Measurements from ENCODE around the gene OPN4. TPM values are rescaled to one million over a fixed set of nuclear protein-coding genes. Genes with fewer than 3 reads are reported as not detected.

Gene OPN4
- total RNA-seq, 5 donors from 2014 or later (not counting 1 experiment from before 2014, with no cell fraction given): not detected

GRCh38 chr10:86659161-86659691 is 4.9 kb downstream of the OPN4 start:
- ATAC-seq (replicated peaks in 1 of 4) (no peak), DNase-seq (no peak)
- no peaks in the 10 kb centered on the region for H3K4me1 ChIP-seq (ENCODE audit: control insufficient read depth in 1 of 2, extremely low read depth in 1 of 2, insufficient read depth in 2 of 2, low read length in 2 of 2)
- no peaks in the 10 kb centered on the region for H3K9me3 Mint-ChIP-seq
- H3K27me3 ChIP-seq (replicated peaks in 1 of 2; ENCODE audit: control insufficient read depth in 2 of 2, extremely low read depth in 1 of 2, insufficient read depth in 2 of 2, low read length in 1 of 2): peaks cover 0 to 5% of the 10 kb centered on the region in 2 experiments
- no peaks in the 10 kb centered on the region for H3K4me1 Mint-ChIP-seq
- no peaks in the 10 kb centered on the region for H3K9me3 ChIP-seq
- no peak overlapping the region for H3K27ac ChIP-seq (ENCODE audit: low read length)
- POLR2A ChIA-PET: no interaction called here
- H3K4me3 Mint-ChIP-seq: no peak overlapping the region
- peaks cover 0 to 3% of the 10 kb centered on the region in 2 donors for H3K27me3 Mint-ChIP-seq
- H3K4me3 ChIP-seq (ENCODE audit: control insufficient read depth in 1 of 2, extremely low read depth in 1 of 2, low read length in 1 of 2): no peak overlapping the region
- 79% methylated on average over 12 of the region's 19 CpGs for WGBS (ENCODE audit: insufficient coverage)
- CTCF ChIA-PET: no interaction called here
- H3K36me3 ChIP-seq (ENCODE audit: control insufficient read depth in 2 of 2, extremely low read depth in 1 of 2, insufficient read depth in 1 of 2, low read length in 1 of 2): no peaks in the 10 kb centered on the region
- H3K36me3 Mint-ChIP-seq: no peaks in the 10 kb centered on the region
- H3K27ac Mint-ChIP-seq: no peak overlapping the region

- Mint-ChIP-seq H3K27ac (no peak overlapping the region), H3K36me3 (no peaks in the 10 kb centered on the region), H3K27me3 (peaks cover 0 to 3% of the 10 kb centered on the region in 2 donors), H3K4me3 (no peak overlapping the region), H3K4me1 (no peaks in the 10 kb centered on the region), H3K9me3 (no peaks in the 10 kb centered on the region)
- POLR2A ChIA-PET: no interaction called here
- no peaks in the 10 kb centered on the region for H3K36me3 ChIP-seq (ENCODE audit: control insufficient read depth in 2 of 2, extremely low read depth in 1 of 2, insufficient read depth in 1 of 2, low read length in 1 of 2)
- no peaks in the 10 kb centered on the region for H3K9me3 ChIP-seq
- 78% methylated on average over 15 of the region's 17 CpGs for WGBS (ENCODE audit: insufficient coverage)
- peak in 1 of 35 experiments; percentile 2 for DNase-seq
- H3K4me1 ChIP-seq (ENCODE audit: control insufficient read depth in 1 of 2, extremely low read depth in 1 of 2, insufficient read depth in 2 of 2, low read length in 2 of 2): no peaks in the 10 kb centered on the region
- H3K4me3 ChIP-seq (ENCODE audit: control insufficient read depth in 1 of 2, extremely low read depth in 1 of 2, low read length in 1 of 2): no peak overlapping the region
- no peak for ATAC-seq (replicated peaks in 1 of 4)
- no peak overlapping the region for H3K27ac ChIP-seq (ENCODE audit: low read length)
- H3K27me3 ChIP-seq (replicated peaks in 1 of 2; ENCODE audit: control insufficient read depth in 2 of 2, extremely low read depth in 1 of 2, insufficient read depth in 2 of 2, low read length in 1 of 2): peaks cover 0 to 5% of the 10 kb centered on the region in 2 experiments
- CTCF ChIA-PET: interaction anchor here in 1 of 2 donors (0.5 kb wide), 1 partner anchor 93 kb away, joined by 3 read pairs; no protein-coding TSS in a partner anchor
These were observed 5.5 kb downstream of the OPN4 start for GRCh38 chr10:86659721-86660453.

- CTCF ChIA-PET: interaction anchor here in 1 of 2 donors (0.6 kb wide), 1 partner anchor 166 kb away, joined by 3 read pairs; no protein-coding TSS in a partner anchor
- H3K4me3 ChIP-seq (ENCODE audit: control insufficient read depth in 1 of 2, extremely low read depth in 1 of 2, low read length in 1 of 2): no peak overlapping the region
- no peak for ATAC-seq (replicated peaks in 1 of 4)
- H3K36me3 Mint-ChIP-seq: no peaks in the 10 kb centered on the region
- H3K9me3 Mint-ChIP-seq: no peaks in the 10 kb centered on the region
- no peaks in the 10 kb centered on the region for H3K9me3 ChIP-seq
- 83% methylated on average over 14 of the region's 17 CpGs for WGBS (ENCODE audit: insufficient coverage)
- H3K4me1 Mint-ChIP-seq: no peaks in the 10 kb centered on the region
- H3K27me3 Mint-ChIP-seq: peaks cover 0 to 3% of the 10 kb centered on the region in 2 donors
- no peaks in the 10 kb centered on the region for H3K4me1 ChIP-seq (ENCODE audit: control insufficient read depth in 1 of 2, extremely low read depth in 1 of 2, insufficient read depth in 2 of 2, low read length in 2 of 2)
- DNase-seq: peak in 1 of 35 experiments; percentile 2
- peaks cover 0 to 5% of the 10 kb centered on the region in 2 experiments for H3K27me3 ChIP-seq (replicated peaks in 1 of 2; ENCODE audit: control insufficient read depth in 2 of 2, extremely low read depth in 1 of 2, insufficient read depth in 2 of 2, low read length in 1 of 2)
- no peak overlapping the region for H3K4me3 Mint-ChIP-seq
- no peak overlapping the region for H3K27ac Mint-ChIP-seq
- H3K27ac ChIP-seq (ENCODE audit: low read length): no peak overlapping the region
- POLR2A ChIA-PET: no interaction called here
- no peaks in the 10 kb centered on the region for H3K36me3 ChIP-seq (ENCODE audit: control insufficient read depth in 2 of 2, extremely low read depth in 1 of 2, insufficient read depth in 1 of 2, low read length in 1 of 2)
These were observed 7.0 kb downstream of the OPN4 start for GRCh38 chr10:86661161-86662025.

- peaks cover 0 to 5% of the 10 kb centered on the region in 2 experiments for H3K27me3 ChIP-seq (replicated peaks in 1 of 2; ENCODE audit: control insufficient read depth in 2 of 2, extremely low read depth in 1 of 2, insufficient read depth in 2 of 2, low read length in 1 of 2)
- Mint-ChIP-seq H3K4me3 (no peak overlapping the region), H3K27me3 (no peaks in the 10 kb centered on the region), H3K9me3 (no peaks in the 10 kb centered on the region), H3K36me3 (no peaks in the 10 kb centered on the region), H3K27ac (no peak overlapping the region), H3K4me1 (no peaks in the 10 kb centered on the region)
- H3K4me1 ChIP-seq (ENCODE audit: control insufficient read depth in 1 of 2, extremely low read depth in 1 of 2, insufficient read depth in 2 of 2, low read length in 2 of 2): no peaks in the 10 kb centered on the region
- no peak overlapping the region for H3K27ac ChIP-seq (ENCODE audit: low read length)
- 67% methylated on average over 10 of the region's 19 CpGs for WGBS (ENCODE audit: insufficient coverage)
- H3K9me3 ChIP-seq: no peaks in the 10 kb centered on the region
- POLR2A ChIA-PET: no interaction called here
- H3K36me3 ChIP-seq (ENCODE audit: control insufficient read depth in 2 of 2, extremely low read depth in 1 of 2, insufficient read depth in 1 of 2, low read length in 1 of 2): no peaks in the 10 kb centered on the region
- no peak for ATAC-seq (replicated peaks in 1 of 4)
- DNase-seq: no peak
- CTCF ChIA-PET: interaction anchor here in 1 of 2 donors (0.6 kb wide), 1 partner anchor 165 kb away, joined by 3 read pairs; no protein-coding TSS in a partner anchor
- H3K4me3 ChIP-seq (ENCODE audit: control insufficient read depth in 1 of 2, extremely low read depth in 1 of 2, low read length in 1 of 2): no peak overlapping the region
These were observed 8.1 kb downstream of the OPN4 start for GRCh38 chr10:86662186-86663045.

- Mint-ChIP-seq H3K4me1 (no peaks in the 10 kb centered on the region), H3K27me3 (no peaks in the 10 kb centered on the region), H3K9me3 (no peaks in the 10 kb centered on the region), H3K36me3 (no peaks in the 10 kb centered on the region), H3K4me3 (no peak overlapping the region), H3K27ac (no peak overlapping the region)
- Histone ChIP-seq H3K36me3 (ENCODE audit: control insufficient read depth in 2 of 2, extremely low read depth in 1 of 2, insufficient read depth in 1 of 2, low read length in 1 of 2) (no peaks in the 10 kb centered on the region), H3K4me3 (ENCODE audit: control insufficient read depth in 1 of 2, extremely low read depth in 1 of 2, low read length in 1 of 2) (no peak overlapping the region), H3K27ac (ENCODE audit: low read length) (no peak overlapping the region), H3K9me3 (no peaks in the 10 kb centered on the region), H3K27me3 (replicated peaks in 1 of 2; ENCODE audit: control insufficient read depth in 2 of 2, extremely low read depth in 1 of 2, insufficient read depth in 2 of 2, low read length in 1 of 2) (peaks cover 0 to 5% of the 10 kb centered on the region in 2 experiments), H3K4me1 (ENCODE audit: control insufficient read depth in 1 of 2, extremely low read depth in 1 of 2, insufficient read depth in 2 of 2, low read length in 2 of 2) (no peaks in the 10 kb centered on the region)
- ATAC-seq (replicated peaks in 1 of 4) (no peak), DNase-seq (no peak)
- ChIA-PET POLR2A (no interaction called here), CTCF (no interaction called here)
- WGBS (ENCODE audit: insufficient coverage): 71% methylated on average over 1 of the region's 8 CpGs
These were observed 8.6 kb downstream of the OPN4 start for GRCh38 chr10:86663046-86663345.
